Femur (tissue), 1 donor: Measurements from ENCODE around the gene MGAT4B.
"Not testable (repeated sequence)": the region's sequence is repeated elsewhere in the genome, so short reads cannot be mapped to it uniquely, and the experiment has no call there.

Source experiments
- DNase-seq: peaks from one replicate; pipeline ENCODE4 v3.0.0-alpha.2; 2017

Gene MGAT4B

GRCh38 chr5:179794171-179794570 is 12.5 kb downstream of the MGAT4B start:
- DNase-seq, result no peak

DNA sequence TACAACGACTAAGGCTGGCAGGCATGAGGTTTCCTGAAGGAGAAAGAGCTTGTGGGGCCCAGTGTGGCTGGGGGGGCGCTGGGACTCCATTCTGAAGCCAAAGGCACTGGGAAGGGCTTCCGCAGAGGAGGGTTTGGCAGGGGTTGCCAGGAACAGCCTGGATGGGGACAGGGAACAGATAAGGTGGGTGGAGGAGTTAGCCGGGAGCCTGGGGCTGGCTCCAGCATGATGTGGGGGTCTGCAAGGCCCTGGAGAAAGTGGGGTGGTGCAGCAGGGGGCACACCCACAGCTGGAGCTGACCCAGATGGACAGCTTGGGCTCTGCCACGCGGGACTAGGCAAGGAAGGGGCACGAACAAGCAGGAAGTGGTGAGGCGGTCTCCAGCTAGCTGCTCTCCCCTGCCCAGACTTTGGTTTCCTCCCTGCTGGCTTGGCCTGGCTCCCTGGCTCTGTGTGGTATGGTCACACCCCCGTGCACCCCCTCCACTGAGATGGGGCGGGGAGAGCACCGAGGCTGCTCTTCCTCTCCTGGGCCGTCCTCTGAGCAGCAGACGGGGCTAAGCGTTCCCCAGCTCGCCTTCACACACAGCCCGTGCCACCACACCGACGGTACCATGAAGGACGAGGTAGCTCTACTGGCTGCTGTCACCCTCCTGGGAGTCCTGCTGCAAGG is 13.1 kb downstream of the MGAT4B start, which contains the start of gene LTC4S:
TSS of gene LTC4S (plus strand) at position 519 of the 672 bp plus-strand sequence. CDS start at position 614, 95 bp downstream.
- DNase-seq, result peak; percentile 90

GRCh38 chr5:179792612-179793467 is 13.8 kb downstream of the MGAT4B start:
- no peak for DNase-seq

GRCh38 chr5:179791881-179792611 is 14.6 kb downstream of the MGAT4B start:
- DNase-seq, result peak; percentile 57

DNA sequence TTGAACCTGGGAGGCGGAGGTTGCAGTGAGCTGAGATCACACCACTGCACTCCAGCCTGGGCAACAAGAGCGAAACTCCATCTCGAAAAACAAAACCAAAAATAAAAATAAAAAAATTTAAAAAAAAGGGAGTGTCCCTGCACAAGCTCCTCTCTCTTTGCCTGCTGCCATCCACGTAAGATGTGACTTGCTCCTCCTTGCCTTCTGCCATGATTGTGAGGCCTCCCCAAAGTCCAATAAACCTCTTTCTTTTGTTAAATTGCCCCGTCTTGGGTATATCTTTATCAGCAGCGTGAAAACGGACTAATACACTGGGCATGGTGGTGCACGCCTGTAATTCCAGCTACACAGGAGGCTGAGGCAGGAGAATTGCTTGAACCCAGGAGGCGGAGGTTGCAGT is 17.4 kb downstream of the MGAT4B start:
- not testable (repeated sequence) for DNase-seq

DNA sequence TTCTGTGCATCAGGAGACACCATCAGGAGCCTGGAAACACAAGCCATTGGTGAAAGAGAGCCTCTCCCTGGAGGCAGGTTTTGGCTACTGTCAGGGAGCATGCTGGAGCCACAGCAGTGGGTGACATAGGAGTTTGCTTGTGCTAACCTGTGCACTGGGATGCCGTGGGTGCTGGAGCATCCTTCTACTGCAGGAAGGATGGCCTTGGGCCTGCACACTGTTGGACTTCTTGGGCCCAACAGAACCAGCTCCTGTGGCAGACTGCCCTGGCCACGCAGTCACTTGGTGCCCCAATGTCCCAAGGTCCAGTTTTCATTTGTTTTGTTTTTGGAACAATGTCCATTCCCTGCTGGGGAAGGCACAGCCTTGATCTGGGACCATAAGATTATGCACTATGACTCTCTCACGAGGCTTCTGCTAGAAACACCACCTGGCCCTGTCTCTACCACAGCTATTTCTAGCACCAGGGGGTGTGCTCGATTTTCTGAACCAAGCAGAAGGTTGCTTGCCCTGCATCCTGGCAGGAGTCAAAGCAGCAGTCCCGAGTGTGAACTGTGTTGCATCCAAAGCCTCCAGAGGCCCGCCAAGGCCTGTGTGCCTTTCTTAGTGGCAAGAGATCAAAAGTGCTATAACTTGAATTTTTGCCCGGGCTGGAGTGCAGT is 18.3 kb downstream of the MGAT4B start:
- DNase-seq, result no peak

DNA sequence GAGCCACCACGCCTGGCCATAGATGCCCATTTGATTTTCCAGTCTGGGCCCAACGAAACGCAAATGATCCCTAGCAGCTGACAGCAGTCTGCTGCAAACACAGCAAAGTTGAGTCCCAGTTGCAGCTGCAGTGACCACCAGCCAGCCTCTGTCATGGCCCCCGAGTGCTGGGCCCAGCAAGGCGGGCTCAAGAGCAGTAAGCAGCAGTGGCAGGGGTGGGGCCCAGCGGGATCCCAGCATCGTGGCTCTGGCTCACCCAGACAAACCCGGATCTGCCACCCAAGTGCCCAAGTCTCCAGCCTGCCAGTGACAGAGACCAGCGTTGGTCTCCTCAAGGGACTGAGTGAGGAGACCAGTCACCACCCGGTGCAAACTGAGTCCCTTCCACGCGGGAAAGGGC is 19.8 kb downstream of the MGAT4B start:
- DNase-seq, result no peak

- no peak for DNase-seq
Observed at GRCh38 chr5:179783128-179783527, 23.5 kb downstream of the MGAT4B start.

DNA sequence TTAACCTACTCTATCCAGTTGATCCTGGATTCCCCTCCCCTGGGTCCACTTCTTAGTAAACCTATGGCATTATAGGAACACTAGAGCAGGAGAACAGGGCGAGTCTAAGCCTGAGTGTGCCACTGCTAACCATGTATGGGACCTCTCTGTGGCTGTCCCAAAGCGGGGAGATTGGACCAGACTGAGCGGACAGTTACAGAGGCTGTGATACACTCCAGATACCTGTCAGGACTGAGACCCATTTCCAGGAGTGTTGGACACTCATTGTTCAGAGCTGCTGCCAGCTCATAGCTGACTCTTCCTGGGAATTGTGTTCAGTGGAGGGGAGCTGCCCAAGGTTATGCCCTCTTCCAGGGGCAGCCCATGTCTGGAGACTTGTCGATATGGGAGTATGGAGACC is 24.8 kb downstream of the MGAT4B start:
- DNase-seq, result no peak

DNA sequence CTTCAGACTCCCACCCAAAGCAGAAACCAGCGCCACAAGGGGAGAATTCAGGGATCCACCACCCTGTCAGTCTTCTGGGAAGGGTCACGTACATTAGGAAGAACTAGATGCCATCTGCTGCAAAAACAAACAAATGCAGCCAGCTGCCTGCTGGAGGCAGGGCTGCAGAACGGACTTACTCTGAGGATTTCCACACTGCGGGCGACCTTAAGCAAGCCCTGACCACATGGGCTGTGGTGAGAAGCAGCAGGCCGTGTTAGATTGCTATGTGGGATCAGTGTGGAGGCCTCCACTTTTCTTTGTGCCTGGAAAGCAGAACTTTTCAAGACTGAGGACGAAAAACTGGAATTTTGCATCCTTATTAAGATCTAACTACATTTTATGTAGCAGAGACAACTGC is 26.3 kb downstream of the MGAT4B start:
- peak; percentile 60 for DNase-seq

DNA sequence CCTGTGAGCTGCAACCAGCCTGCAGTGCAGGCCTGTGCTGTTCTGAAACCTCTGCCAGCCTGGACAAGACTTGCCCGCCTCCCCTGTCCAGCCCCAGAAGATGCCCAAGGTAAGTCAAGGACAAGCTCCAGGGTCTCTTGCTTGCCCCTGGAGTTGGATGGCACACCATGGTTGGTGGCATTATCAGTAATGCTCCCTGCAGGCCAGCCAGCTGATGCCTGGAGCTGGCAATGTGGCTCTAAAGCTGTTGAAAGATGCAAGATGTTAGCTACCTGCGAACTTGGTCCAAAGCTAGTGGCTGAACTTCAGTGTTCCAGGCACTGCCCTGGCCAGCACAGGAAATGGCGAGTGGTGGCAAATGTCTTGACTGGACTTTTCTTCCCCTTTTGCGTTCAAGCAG is 26.8 kb downstream of the MGAT4B start:
- DNase-seq, result no peak

DNA sequence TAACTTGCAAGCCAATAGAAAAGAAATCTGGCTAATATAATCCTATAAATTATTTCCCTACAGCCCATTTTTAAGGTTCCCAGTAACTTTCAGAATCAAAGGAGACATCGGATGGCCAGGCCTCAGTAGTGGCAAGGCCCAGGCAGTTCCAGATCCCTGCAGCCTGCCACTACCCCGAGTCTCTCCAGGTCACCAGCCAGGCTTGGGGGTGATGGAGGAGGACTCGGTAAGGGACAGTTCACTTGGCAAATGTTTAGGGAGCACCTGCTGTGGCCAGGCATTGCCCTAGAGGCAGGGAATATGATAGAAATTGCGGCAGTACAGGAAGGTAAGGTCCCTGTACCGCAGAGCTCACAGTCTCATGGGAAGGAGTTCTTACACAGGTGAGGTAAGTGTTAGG is 28.1 kb downstream of the MGAT4B start:
- DNase-seq, result no peak

DNA sequence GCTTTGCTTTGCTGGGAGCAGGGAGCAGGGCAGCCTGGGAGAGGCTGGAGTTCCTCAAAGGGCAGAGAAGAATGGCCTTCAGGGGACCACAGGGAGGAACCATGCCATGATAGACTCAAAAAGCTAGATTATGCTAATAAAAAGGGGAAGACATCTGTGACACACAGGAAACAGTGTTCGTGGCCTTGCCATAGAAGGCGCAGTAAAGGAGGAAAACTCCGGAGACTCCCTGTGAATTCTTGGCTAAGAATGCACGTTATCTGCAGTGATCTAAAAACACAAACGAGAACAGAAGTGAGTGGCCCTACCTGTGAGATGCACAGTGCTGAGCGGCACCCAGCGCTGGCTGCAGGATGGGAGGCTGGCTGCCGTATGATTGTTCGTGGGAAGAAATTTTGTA is 28.8 kb downstream of the MGAT4B start:
- DNase-seq, result no peak

DNA sequence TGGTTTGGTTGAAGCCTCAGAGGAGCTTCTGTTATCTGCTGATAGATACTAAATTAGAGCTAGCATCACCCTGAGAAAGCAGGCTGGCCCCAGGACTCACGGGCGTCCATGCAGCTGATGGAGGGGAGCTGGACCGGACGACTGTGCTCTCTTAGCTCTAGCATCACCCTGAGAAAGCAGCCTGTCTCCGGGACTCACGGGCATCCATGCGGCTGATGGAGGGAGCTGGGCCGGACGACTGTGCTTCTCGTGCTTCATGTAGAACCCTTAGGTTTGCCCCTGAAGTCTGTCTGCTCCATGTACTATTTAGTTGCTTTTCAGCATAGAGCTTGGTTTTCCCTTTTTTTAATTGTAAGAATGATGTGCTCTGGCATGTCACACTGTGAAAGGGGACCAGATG is 29.2 kb downstream of the MGAT4B start:
- DNase-seq, result no peak

DNA sequence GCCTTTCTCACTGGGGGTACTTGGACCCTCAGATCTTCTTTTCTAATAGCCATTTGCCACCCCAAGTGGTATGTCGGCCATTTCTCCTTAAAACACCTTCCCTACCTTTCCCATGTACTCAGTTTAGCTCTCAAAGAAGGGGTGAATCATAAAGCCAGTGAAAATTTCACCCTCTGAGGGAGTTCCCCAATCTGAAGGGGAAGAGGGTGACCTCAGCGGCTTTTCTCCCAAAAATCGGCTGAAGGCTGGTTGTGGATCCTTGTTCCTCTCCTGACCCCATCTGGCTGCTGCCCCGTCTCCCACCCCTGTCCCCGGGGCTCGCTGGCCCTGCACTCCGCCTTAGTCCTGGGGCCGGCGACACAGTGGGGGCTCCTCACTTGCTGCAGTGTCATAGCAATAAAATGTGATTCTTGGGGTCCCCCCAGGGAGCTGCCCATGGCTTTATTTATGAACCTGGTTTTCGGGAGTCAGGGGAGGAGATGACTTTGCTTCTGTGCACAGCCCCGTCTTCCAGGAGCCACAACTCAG is 30.2 kb downstream of the MGAT4B start:
- DNase-seq, result no peak

DNA sequence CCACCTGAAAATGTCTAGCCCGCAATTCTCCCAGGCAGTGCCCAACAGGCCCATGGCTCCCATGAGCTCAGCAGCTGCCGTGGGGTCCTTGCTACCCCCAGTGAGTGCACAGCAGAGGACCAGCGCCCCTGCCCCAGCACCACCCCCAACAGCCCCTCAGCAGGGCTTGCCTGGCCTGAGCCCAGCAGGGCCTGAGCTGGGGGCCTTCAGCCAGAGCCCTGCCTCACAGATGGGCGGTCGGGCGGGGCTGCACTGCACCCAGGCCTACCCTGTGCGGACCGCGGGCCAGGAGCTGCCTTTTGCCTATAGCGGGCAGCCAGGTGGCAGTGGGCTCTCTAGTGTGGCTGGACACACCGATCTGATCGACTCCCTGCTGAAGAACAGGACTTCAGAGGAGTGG is 32.2 kb downstream of the MGAT4B start:
- DNase-seq, result no peak

DNA sequence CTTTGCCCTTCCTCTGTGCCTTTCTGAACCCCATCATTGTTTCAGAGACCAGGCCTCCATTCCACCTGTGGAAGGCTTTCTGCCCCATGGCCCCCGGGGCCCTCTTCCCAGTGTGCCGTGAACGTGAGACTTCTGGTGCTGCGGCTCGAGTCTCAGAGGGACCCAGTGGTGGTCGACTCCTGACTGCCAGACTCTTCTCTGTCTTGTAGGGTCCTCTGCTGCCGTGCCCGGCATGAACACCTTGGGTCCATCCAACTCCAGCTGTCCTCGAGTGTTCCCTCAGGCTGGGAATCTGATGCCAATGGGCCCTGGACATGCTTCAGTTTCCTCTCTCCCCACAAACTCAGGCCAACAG is 33.0 kb downstream of the MGAT4B start:
- DNase-seq, result no peak

- DNase-seq, result peak; percentile 7
Observed at GRCh38 chr5:179772351-179772750, 34.3 kb downstream of the MGAT4B start.

DNA sequence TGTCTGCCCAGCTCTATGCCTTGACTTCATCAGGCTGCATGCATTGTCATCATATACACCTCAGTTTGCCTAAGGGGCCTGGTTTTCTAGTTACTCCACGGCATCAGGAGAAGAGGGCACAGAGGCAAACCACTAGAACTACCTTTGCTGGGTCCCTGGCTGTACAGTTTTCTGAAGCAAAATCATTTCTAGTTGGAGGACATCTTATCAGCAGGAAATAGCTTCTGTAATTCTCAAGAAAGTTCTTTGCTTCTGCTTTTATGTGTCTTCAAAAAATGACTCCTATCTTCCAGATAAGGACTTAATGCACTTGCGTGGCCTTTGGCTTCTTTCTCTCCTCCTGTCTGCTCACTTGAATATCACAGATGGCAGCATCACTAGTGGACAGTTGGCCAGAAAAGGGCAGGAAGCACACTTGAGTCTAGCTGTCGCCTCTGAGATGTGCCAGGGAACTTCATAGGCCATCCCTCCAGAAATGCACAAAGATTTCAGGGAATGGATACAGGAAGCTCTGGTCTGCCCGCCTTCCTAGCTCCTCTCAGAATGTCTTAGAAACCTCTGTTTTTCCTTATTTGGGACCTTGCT is 35.3 kb downstream of the MGAT4B start:
- no peak for DNase-seq

DNA sequence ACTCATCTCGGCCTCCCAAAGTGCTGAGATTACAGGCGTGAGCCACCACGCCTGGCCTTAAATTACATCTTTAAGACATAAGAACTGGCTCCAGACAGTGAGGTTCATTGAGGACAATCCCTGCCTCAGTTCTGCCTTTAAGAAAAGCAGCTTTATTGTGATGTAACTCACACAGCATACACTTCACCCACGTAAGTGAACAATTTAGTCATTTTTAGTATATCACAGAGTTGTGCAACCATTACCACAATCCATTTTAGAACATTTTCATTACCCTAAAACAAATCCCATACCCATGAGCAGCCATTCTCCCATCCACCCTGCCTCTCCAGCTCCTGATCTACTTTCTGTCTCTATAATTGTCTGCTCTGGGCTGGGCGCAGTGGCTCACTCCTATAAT is 36.9 kb downstream of the MGAT4B start:
- no peak for DNase-seq

GRCh38 chr5:179769271-179769670 is 37.4 kb downstream of the MGAT4B start:
- DNase-seq, result no peak

GRCh38 chr5:179768326-179769085 is 38.2 kb downstream of the MGAT4B start:
- no peak for DNase-seq
